Heart left ventricle (tissue), 13 donors: ENCODE measurements around the gene DPYSL5.

Experiments
- POLR2A ChIP-seq, 2 donors: fragments of 450-650 bp; IDR thresholded peaks; one replicate each; pipeline ENCODE4 v1.6.1; 2017; ENCODE audit warnings: antibody characterized with exemption in 2 of 2, mild to moderate bottlenecking in 2 of 2, moderate library complexity in 2 of 2
- TF ChIP-seq, protein P1 (sequence below), 12 donors: fragments of 200-600 bp; sonication (generic) in 4 of 12; IDR thresholded peaks; one replicate each; pipeline versions ENCODE4 v1.5.0 to v1.8.0; 2018 to 2022; ENCODE audit warnings: antibody characterized with exemption in 12 of 12, mild to moderate bottlenecking in 5 of 12
- donor health status: ischemic (EF 13 %, LVEDD 7.1; RV severe dilation, severe dysfunction).
- donor health status: DM: no; HTN: yes; CAD: no.
- donor health status: DM: no; HTN: no; CAD: no.
- donor health status: ischemic (EF 25% LVEDD 6.9; RV normal size, moderate dysfunction).
- donor health status: ischemic (EF 25% LVEDD 5.7; RV mildly dilated, moderate dysfunction).
- donor health status: ischemic (EF 35%, LVEDD 5.7; RV mildly dilated, moderate dysfunction).
- donor health status: nonischemic (EF 11% LVEDD 7.7; RV severe dilation, severe dysfunction).
- donor health status: DM: yes; HTN: yes; CAD: no.
- donor health status: PGD.
- donor health status: ischemic (EF 29% LVEDD 5.4; RV normal size, mild dysfunction).
- donor health status: nonischemic (EF 23%, LVEDD 6.1; RV moderate dilation, normal function).

DNA sequence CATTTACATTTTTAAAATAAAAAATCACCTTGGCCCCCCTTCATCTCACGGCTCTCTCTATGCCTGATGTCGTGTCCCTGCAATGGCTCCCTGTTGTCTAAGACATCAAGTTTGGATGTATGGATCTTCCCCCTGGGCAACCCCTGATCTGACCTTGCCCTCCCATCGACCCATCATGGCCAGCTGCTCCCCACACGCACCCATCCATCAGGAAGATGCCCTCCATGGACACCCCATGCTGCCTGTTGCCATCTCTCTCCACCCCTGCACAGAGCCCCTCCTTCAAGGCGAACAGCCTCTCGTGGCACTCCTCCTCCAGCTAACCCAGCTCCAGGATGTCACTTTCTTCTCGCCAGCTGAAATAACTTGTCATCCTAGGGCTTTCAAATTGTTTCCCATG, 59.5 kb downstream of the DPYSL5 start:
- TF ChIP-seq POLR2A (IDR thresholded peaks at IDR 0.05): no peak
- TF ChIP-seq, protein P1, sequence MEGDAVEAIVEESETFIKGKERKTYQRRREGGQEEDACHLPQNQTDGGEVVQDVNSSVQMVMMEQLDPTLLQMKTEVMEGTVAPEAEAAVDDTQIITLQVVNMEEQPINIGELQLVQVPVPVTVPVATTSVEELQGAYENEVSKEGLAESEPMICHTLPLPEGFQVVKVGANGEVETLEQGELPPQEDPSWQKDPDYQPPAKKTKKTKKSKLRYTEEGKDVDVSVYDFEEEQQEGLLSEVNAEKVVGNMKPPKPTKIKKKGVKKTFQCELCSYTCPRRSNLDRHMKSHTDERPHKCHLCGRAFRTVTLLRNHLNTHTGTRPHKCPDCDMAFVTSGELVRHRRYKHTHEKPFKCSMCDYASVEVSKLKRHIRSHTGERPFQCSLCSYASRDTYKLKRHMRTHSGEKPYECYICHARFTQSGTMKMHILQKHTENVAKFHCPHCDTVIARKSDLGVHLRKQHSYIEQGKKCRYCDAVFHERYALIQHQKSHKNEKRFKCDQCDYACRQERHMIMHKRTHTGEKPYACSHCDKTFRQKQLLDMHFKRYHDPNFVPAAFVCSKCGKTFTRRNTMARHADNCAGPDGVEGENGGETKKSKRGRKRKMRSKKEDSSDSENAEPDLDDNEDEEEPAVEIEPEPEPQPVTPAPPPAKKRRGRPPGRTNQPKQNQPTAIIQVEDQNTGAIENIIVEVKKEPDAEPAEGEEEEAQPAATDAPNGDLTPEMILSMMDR (IDR thresholded peaks at IDR 0.05): no peak
